Measurements from ENCODE around the gene MALL. TPM values are rescaled to one million over a fixed set of nuclear protein-coding genes. Genes with fewer than 3 reads are reported as not detected.
"Not testable (repeated sequence)": the region's sequence is repeated elsewhere in the genome, so short reads cannot be mapped to it uniquely, and the experiment has no call there.

Gene MALL
- polyA plus RNA-seq, 1 experiment = 2.4 TPM

DNA sequence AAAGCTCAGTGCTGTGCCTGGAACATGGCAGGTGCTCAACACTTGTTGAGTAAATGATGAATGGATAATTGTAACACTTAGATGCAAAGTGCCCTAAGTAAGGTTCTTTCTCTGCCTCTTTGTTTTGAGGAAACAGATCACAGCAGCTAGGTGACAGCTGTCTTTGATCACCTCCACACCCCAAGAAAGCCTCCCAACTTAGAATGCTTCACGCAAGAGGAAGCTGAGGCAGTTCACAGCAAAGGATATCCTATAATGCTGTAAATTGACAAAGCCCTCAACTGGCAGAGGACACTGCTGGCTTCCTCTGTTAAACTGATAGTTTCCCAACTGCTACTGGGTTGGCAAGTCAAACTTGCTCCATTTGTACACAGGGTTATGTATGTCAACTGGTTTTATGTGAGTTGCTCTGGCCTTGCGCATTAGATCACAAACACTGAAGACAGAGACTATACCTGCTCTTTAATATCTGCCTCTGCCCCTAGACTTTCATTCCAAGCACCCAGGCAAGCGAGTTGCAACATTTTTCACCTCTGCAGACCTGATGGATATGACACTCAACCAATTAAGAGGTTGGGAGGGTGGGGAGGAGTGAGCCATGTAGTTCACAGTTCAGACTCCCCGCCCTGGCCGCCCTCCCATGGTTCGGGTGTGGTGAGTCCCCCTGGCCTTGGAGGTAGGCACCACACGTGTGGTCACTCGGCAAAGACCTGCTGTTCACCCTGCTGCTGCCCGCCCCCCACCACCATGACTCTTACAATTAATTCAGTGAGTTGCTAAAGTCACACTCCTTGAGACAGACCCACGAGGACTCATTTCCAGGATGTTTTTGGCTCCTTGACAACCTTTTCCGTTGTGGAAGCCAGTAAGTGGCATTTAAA, 4.8 kb upstream of the MALL start:
- Histone ChIP-seq H3K36me3 (ENCODE audit: control insufficient read depth, insufficient read depth, low read length) (no peaks in the 10 kb centered on the region), H3K27me3 (ENCODE audit: control insufficient read depth, insufficient read depth, low read length) (no peaks in the 10 kb centered on the region), H3K4me3 (ENCODE audit: low read depth, low read length) (no peak overlapping the region)
- POLR2A ChIA-PET = no interaction called here
- CTCF ChIA-PET = no interaction called here
- DNase-seq (ENCODE audit: low read depth) = no peak
- TF ChIP-seq, protein P1, sequence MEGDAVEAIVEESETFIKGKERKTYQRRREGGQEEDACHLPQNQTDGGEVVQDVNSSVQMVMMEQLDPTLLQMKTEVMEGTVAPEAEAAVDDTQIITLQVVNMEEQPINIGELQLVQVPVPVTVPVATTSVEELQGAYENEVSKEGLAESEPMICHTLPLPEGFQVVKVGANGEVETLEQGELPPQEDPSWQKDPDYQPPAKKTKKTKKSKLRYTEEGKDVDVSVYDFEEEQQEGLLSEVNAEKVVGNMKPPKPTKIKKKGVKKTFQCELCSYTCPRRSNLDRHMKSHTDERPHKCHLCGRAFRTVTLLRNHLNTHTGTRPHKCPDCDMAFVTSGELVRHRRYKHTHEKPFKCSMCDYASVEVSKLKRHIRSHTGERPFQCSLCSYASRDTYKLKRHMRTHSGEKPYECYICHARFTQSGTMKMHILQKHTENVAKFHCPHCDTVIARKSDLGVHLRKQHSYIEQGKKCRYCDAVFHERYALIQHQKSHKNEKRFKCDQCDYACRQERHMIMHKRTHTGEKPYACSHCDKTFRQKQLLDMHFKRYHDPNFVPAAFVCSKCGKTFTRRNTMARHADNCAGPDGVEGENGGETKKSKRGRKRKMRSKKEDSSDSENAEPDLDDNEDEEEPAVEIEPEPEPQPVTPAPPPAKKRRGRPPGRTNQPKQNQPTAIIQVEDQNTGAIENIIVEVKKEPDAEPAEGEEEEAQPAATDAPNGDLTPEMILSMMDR (IDR thresholded peaks at IDR 0.05; ENCODE audit: insufficient read depth, low read depth, low read length) = no peak

DNA sequence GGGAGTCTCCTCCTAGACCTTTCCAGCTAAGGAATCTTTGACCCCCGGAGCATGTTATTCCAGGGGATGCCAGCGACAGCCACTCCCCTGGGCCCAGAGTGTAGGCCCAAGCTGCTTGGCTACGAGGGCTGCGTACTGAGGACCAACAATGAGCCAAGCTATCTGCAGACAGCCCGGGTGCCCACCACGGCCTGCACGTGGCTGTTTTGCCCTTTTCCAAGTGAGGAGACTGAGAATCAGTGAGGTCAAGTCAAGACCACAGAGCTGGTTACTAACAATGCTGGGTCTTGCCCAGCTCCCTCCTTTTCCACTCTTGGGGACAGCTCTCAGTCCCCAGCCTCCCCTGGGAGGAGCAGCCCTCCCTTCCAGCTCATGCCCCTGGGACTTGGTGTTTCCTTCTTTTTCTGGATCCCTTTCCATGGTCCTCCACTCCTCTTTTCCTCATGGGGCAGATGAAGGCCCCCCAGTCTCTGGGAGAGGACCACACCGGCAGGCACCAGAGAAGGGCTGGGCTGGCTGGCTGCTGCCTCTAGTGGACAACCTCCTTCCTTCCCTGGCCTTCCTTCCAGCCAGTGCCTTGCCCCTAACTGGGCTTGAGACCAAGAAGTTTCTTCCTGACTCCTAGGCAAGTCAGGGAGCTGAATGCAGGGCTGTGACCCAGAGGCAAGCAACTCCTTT, 550 bp upstream of the MALL start:
- POLR2A ChIA-PET = no interaction called here
- peak overlapping the region; percentile 57 for H3K4me3 ChIP-seq (ENCODE audit: low read depth, low read length)
- no peaks in the 10 kb centered on the region for H3K36me3 ChIP-seq (ENCODE audit: control insufficient read depth, insufficient read depth, low read length)
- TF ChIP-seq, protein P1 (IDR thresholded peaks at IDR 0.05; ENCODE audit: insufficient read depth, low read depth, low read length) = peak; percentile 81
- DNase-seq (ENCODE audit: low read depth) = no peak
- CTCF ChIA-PET = interaction anchor here (0.7 to 3.2 kb wide), 9 partner anchors 8 to 891 kb away, joined by 3 to 25 read pairs (median 3); no protein-coding TSS in a partner anchor
- no peaks in the 10 kb centered on the region for H3K27me3 ChIP-seq (ENCODE audit: control insufficient read depth, insufficient read depth, low read length)

DNA sequence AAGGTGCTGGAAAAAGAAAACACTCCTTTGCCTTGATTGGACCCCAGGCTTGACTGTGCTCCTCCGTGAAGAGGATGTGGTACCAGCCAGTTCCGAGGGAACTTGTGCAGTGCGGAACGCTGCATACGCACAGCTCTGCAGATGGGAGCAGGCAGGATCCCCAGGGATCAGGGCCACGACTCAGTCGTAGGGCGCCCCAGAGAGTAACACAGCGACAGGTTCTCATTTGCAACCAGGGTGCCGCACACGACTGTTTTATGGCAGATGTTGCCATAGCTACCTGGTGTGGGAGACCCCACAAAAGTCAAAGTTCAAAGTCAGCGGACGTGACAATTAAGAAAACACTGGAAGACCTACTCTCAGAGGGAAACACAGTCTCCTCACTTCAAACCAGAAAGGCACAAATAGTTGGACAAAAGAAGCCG, 779 bp downstream of the MALL start:
- DNase-seq (ENCODE audit: low read depth) = no peak
- no peaks in the 10 kb centered on the region for H3K36me3 ChIP-seq (ENCODE audit: control insufficient read depth, insufficient read depth, low read length)
- peak overlapping the region; percentile 57; the same call in 1 of the 2 replicates for H3K4me3 ChIP-seq (ENCODE audit: low read depth, low read length)
- TF ChIP-seq, protein P1 (IDR thresholded peaks at IDR 0.05; ENCODE audit: insufficient read depth, low read depth, low read length) = no peak
- no peaks in the 10 kb centered on the region for H3K27me3 ChIP-seq (ENCODE audit: control insufficient read depth, insufficient read depth, low read length)
- ChIA-PET CTCF (interaction anchor here (3.2 kb wide), 1 partner anchor 10 kb away, joined by 14 read pairs; no protein-coding TSS in a partner anchor), POLR2A (no interaction called here)

DNA sequence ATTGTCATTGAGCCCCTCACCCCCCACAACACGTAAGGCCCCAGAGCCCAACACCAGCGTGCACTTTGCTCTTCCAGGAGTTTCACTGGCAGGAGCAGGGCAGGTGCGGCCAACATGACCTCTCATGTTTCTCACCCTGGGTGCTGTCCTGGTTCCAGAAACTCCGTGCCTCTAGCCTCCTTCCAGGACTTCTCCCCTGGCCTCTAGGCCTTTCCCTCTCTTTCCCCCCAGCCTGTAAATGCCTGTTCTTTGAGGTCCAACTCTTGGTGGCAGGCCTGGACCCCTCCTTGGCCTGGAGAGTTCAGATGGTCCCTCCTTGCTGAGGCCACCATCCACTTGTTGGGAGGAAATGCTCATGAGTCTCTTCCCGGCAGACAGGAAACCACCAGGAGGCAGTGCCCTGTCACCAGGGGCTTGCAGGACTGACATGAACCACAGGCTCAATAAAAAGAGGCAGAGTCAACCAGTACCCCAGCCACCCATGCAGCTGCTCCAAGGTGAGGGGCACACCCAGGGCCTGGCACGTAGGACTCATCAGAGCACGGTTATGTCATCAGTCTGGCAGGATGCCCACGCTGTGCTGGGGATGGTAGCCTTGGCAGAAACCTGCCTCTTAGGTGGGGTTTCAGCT, 1.5 kb downstream of the MALL start:
- H3K4me3 ChIP-seq (ENCODE audit: low read depth, low read length) = no peak overlapping the region
- no peaks in the 10 kb centered on the region for H3K36me3 ChIP-seq (ENCODE audit: control insufficient read depth, insufficient read depth, low read length)
- DNase-seq (ENCODE audit: low read depth) = no peak
- TF ChIP-seq, protein P1 (IDR thresholded peaks at IDR 0.05; ENCODE audit: insufficient read depth, low read depth, low read length) = peak; percentile 35; the same call in 1 of the 2 replicates
- ChIA-PET CTCF (interaction anchor here (3.2 kb wide), 1 partner anchor 11 kb away, joined by 14 read pairs; no protein-coding TSS in a partner anchor), POLR2A (no interaction called here)
- no peaks in the 10 kb centered on the region for H3K27me3 ChIP-seq (ENCODE audit: control insufficient read depth, insufficient read depth, low read length)

DNA sequence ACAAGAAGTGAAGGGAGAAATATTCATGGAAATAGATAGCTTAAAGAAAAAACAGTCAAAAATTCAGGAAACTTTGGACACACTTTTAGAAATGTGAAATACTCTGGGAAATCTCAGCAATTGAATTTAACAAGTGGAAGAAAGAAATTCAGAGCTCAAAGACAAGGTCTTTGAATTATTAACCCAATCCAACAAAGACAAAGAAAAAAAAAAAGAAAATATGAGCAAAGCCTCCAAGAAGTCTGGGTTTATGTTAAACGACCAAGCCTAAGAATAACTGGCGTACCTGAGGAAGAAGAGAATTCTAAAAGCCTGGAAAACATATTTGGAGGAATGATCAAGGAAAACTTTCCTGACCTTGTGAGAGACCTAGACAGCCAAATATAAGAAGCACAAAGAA, 7.3 kb downstream of the MALL start:
- H3K4me3 ChIP-seq (ENCODE audit: low read depth, low read length); DNase-seq (ENCODE audit: low read depth); POLR2A ChIA-PET; H3K36me3 ChIP-seq (ENCODE audit: control insufficient read depth, insufficient read depth, low read length); H3K27me3 ChIP-seq (ENCODE audit: control insufficient read depth, insufficient read depth, low read length): not testable (repeated sequence)
- CTCF ChIA-PET = interaction anchor here (3.3 kb wide), 1 partner anchor 8 kb away, joined by 25 read pairs; the partner anchor contains the start of gene MALL
